ENCODE measurements around the gene COL13A1. TPM values are rescaled to one million over a fixed set of nuclear protein-coding genes. Genes with fewer than 3 reads are reported as not detected.

The COL13A1 gene
- total RNA-seq, 2 donors from 2014 or later, result not detected

GRCh38 chr10:69901628-69902505 lies 100.2 kb downstream of the COL13A1 start:
- Mint-ChIP-seq H3K9me3 (no peaks in the 10 kb centered on the region), H3K36me3 (no peaks in the 10 kb centered on the region), H3K27me3 (no peaks in the 10 kb centered on the region), H3K27ac (no peak overlapping the region), H3K4me3 (no peak overlapping the region), H3K4me1 (ENCODE audit: low read depth in 2 of 2) (no peaks in the 10 kb centered on the region)
- ATAC-seq, result no peak
- no peak for DNase-seq (ENCODE audit: low spot score)

GRCh38 chr10:69902835-69903535 lies 101.3 kb downstream of the COL13A1 start:
- Mint-ChIP-seq H3K36me3 (no peaks in the 10 kb centered on the region), H3K9me3 (no peaks in the 10 kb centered on the region), H3K4me1 (ENCODE audit: low read depth in 2 of 2) (no peaks in the 10 kb centered on the region), H3K27me3 (no peaks in the 10 kb centered on the region), H3K4me3 (no peak overlapping the region), H3K27ac (no peak overlapping the region)
- no peak for DNase-seq (ENCODE audit: low spot score)
- ATAC-seq, result no peak

- DNase-seq (ENCODE audit: low spot score) (no peak), ATAC-seq (no peak)
- no peaks in the 10 kb centered on the region for H3K27me3 Mint-ChIP-seq
- H3K36me3 Mint-ChIP-seq, result no peaks in the 10 kb centered on the region
- H3K9me3 Mint-ChIP-seq, result no peaks in the 10 kb centered on the region
- H3K4me3 Mint-ChIP-seq, result no peak overlapping the region
- no peaks in the 10 kb centered on the region for H3K4me1 Mint-ChIP-seq (ENCODE audit: low read depth in 2 of 2)
- H3K27ac Mint-ChIP-seq, result no peak overlapping the region
These were observed 102.8 kb downstream of the COL13A1 start for GRCh38 chr10:69904533-69904932.

- no peak overlapping the region for H3K4me3 Mint-ChIP-seq
- DNase-seq (ENCODE audit: low spot score) (no peak), ATAC-seq (no peak)
- H3K9me3 Mint-ChIP-seq, result no peaks in the 10 kb centered on the region
- no peaks in the 10 kb centered on the region for H3K27me3 Mint-ChIP-seq
- H3K27ac Mint-ChIP-seq, result no peak overlapping the region
- H3K4me1 Mint-ChIP-seq (ENCODE audit: low read depth in 2 of 2), result no peaks in the 10 kb centered on the region
- no peaks in the 10 kb centered on the region for H3K36me3 Mint-ChIP-seq
These were observed 104.7 kb downstream of the COL13A1 start for GRCh38 chr10:69906425-69906824.

GRCh38 chr10:69907517-69907916 lies 105.8 kb downstream of the COL13A1 start:
- Mint-ChIP-seq H3K9me3 (no peaks in the 10 kb centered on the region), H3K4me1 (ENCODE audit: low read depth in 2 of 2) (no peaks in the 10 kb centered on the region), H3K27me3 (no peaks in the 10 kb centered on the region), H3K4me3 (no peak overlapping the region), H3K36me3 (no peaks in the 10 kb centered on the region), H3K27ac (no peak overlapping the region)
- ATAC-seq (no peak), DNase-seq (ENCODE audit: low spot score) (no peak)

- H3K27ac Mint-ChIP-seq, result no peak overlapping the region
- ATAC-seq (no peak), DNase-seq (ENCODE audit: low spot score) (no peak)
- H3K36me3 Mint-ChIP-seq, result no peaks in the 10 kb centered on the region
- H3K4me3 Mint-ChIP-seq, result no peak overlapping the region
- no peaks in the 10 kb centered on the region for H3K27me3 Mint-ChIP-seq
- H3K4me1 Mint-ChIP-seq (ENCODE audit: low read depth in 2 of 2), result no peaks in the 10 kb centered on the region
- H3K9me3 Mint-ChIP-seq, result no peaks in the 10 kb centered on the region
These were observed 106.4 kb downstream of the COL13A1 start for GRCh38 chr10:69908124-69908523.

- Mint-ChIP-seq H3K9me3 (no peaks in the 10 kb centered on the region), H3K4me1 (ENCODE audit: low read depth in 2 of 2) (no peaks in the 10 kb centered on the region), H3K27me3 (no peaks in the 10 kb centered on the region), H3K27ac (no peak overlapping the region), H3K36me3 (no peaks in the 10 kb centered on the region), H3K4me3 (no peak overlapping the region)
- no peak for DNase-seq (ENCODE audit: low spot score)
- ATAC-seq, result no peak
These were observed 108.9 kb downstream of the COL13A1 start for GRCh38 chr10:69910561-69910960.

GRCh38 chr10:69911613-69912528 lies 110.2 kb downstream of the COL13A1 start:
- Mint-ChIP-seq H3K9me3 (no peaks in the 10 kb centered on the region), H3K36me3 (no peaks in the 10 kb centered on the region), H3K27ac (no peak overlapping the region), H3K27me3 (peaks cover 0 to 3% of the 10 kb centered on the region in 2 donors), H3K4me3 (no peak overlapping the region), H3K4me1 (ENCODE audit: low read depth in 2 of 2) (no peaks in the 10 kb centered on the region)
- DNase-seq (ENCODE audit: low spot score) (no peak), ATAC-seq (no peak)

GRCh38 chr10:69912589-69912988 lies 110.9 kb downstream of the COL13A1 start:
- Mint-ChIP-seq H3K36me3 (no peaks in the 10 kb centered on the region), H3K4me3 (no peak overlapping the region), H3K27me3 (peaks cover 0 to 3% of the 10 kb centered on the region in 2 donors), H3K4me1 (ENCODE audit: low read depth in 2 of 2) (no peaks in the 10 kb centered on the region), H3K27ac (no peak overlapping the region), H3K9me3 (no peaks in the 10 kb centered on the region)
- no peak for ATAC-seq
- no peak for DNase-seq (ENCODE audit: low spot score)

- H3K27ac Mint-ChIP-seq, result no peak overlapping the region
These were observed 112.1 kb downstream of the COL13A1 start for GRCh38 chr10:69913606-69914382.

GRCh38 chr10:69914398-69915214 lies 112.9 kb downstream of the COL13A1 start:
- ATAC-seq (peak; percentile 37 to 64), DNase-seq (ENCODE audit: low spot score) (peak; percentile 66)
- Mint-ChIP-seq H3K27ac (no peak overlapping the region), H3K36me3 (no peaks in the 10 kb centered on the region), H3K4me1 (ENCODE audit: low read depth in 2 of 2) (no peaks in the 10 kb centered on the region), H3K27me3 (peaks cover 0 to 3% of the 10 kb centered on the region in 2 donors), H3K4me3 (no peak overlapping the region), H3K9me3 (no peaks in the 10 kb centered on the region)

More at GRCh38 chr10:69913606-69914382, 112.1 kb downstream of the COL13A1 start:
- Mint-ChIP-seq H3K4me3 (no peak overlapping the region), H3K4me1 (ENCODE audit: low read depth in 2 of 2) (no peaks in the 10 kb centered on the region), H3K27me3 (peaks cover 0 to 3% of the 10 kb centered on the region in 2 donors), H3K36me3 (no peaks in the 10 kb centered on the region), H3K9me3 (no peaks in the 10 kb centered on the region)
- no peak for DNase-seq (ENCODE audit: low spot score)
- ATAC-seq, result no peak

GRCh38 chr10:69915215-69915560 lies 113.5 kb downstream of the COL13A1 start:
- no peaks in the 10 kb centered on the region for H3K9me3 Mint-ChIP-seq
- no peak overlapping the region for H3K27ac Mint-ChIP-seq
- no peak overlapping the region for H3K4me3 Mint-ChIP-seq
- H3K27me3 Mint-ChIP-seq, result peaks cover 0 to 3% of the 10 kb centered on the region in 2 donors
- ATAC-seq, result no peak
- DNase-seq (ENCODE audit: low spot score), result no peak
- H3K36me3 Mint-ChIP-seq, result no peaks in the 10 kb centered on the region
- no peaks in the 10 kb centered on the region for H3K4me1 Mint-ChIP-seq (ENCODE audit: low read depth in 2 of 2)

Measured in natural killer cell treated with Interleukin-12 subunit alpha and Interleukin-12 subunit beta and Interleukin-15 and Interleukin-18, amount 100 ng/mL, for 72 hours (primary cell).